Measurements from ENCODE around the gene CSNK1A1.
"Not testable (repeated sequence)": the region's sequence is repeated elsewhere in the genome, so short reads cannot be mapped to it uniquely, and the experiment has no call there.

The CSNK1A1 gene

DNA sequence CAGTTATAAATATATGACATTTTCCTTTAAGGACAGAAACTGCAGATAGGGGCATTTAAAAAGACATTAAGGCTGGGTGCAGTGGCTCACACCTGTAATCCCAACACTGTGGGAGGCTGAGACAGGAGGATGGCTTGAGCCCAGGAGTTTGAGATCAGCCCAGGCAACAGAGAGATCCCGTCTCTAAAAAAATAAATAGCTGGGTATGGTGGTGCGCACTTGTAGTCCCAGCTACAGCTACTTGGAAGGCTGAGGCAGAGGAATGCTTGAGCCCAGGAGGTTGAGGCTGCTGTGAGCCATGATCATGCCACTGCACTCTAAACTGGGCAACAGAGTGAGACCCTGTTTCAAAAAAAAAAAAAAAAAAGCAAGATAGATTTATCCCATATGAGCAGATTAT, 63.6 kb downstream of the CSNK1A1 start:
- no peak for DNase-seq

DNA sequence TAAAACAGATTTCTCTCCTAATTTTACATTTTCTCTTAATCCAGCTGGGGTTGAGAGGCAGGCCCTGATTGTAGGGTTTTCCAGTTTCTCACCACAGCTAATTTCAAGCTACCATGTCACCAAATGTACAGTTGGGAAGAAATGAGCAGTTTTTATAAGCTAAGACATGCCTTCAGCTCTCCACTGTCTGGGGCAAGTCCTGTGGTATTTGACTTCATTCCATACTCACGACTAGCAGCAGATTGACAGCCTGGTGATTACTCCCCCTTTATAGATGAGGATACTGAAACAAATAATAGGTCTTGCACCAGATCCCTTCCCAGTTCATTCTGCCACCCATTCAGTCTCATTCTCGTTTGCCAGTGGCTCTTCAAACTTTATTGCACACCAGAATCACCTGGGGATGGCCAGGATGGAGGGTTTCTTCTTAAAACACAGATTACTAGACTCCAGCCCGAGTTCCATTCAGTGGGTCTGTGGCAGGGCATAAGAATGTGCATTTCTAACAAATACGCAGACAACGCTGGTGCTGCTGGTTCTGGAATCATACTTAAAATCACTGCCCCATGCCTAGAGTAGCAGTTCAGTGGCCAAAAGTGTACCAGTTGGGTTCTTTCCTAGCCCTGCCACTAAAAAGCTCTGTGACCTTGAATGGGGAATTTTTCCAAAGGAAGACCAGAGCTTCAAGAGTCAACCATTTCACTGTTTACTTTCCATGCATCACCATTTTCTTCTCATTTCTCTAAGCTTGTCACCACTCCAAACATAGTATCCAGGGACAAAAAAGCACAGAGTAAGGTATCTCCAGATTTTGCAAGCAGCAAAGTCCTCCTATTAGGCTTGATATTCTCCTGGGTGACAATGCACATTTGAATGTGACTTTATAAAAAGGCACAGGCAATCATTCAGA, 64.3 kb downstream of the CSNK1A1 start:
- DNase-seq, result no peak

DNA sequence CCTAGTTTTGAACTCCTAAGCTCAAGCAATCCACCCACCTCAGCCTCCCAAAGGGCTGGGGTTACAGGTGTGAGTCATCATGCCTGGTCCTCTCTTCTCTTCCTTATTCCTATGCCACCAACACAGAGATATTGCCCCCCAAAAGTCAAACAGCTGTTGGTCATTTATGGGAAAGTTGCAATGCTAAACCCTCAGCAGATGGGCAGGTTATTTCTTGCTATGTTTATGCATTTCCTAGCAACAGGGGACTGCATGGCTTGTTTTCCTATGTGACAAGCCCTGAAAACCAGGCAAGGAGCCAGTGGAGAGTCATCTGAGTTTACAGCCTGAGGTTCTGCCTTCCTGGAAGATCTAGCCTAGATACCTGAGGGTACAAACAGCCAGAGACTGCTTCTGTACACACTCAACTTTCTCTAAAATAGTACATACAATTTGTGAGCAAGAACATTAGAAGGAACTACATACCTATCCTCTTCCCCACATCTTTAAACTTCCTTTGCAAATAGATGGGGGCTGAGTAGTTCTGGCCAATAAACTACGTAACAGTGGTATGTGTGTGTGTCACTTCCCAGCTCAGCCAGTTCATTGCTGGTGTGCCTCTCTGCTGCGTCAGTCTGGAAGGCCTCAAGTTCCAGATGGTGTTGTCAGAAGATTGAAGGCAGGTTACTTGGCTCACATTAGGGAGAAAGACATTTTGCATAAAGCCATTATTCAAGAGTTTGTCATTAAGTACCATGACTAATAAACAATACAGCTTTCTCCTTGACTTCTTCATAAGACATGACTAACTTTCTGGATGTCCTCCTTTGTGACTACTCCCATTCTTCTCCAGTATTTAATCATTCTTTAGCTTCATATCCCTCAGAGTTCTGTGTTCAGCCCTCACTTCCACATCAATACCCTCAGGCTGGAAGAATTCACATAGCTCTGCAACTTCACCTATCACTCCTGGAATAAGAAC, 65.3 kb downstream of the CSNK1A1 start:
- no peak for DNase-seq

DNA sequence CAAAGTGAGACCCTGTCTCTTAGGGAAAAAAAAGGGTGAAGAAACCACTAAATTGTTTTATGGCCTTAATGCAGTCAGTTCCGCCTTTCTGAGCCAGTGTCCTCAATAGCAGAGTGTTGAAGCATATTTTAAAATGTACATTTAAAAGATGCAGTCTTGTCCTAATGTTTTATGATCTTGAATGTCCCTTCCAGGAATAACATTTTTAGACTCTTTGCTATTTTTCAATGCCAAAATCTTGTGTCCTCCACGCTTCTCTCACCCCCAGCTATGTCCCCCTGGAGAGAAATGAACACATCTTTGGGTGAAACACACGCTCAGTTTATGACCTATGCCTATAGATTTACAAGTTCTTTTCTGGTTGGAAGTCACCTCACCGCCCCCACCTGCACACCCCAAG, 69.8 kb downstream of the CSNK1A1 start:
- no peak for DNase-seq

DNA sequence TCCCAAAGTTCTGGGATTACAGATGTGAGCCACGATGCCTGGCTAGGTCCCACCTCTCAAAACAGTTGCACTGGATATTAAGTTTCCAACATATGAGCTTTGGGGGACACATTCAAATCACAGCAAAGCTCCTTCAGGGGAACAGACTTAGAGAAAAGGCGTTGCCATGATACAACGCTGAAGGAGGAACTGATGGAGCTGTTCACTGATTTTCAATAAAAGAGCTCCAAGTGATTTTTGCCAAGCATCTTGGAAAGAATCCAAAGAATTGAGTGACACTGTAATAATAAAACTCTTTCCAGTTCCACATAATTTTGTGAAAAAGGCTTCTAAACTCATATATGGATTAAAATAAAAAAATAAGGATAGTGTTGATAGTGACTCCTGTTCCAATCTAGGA, 72.5 kb downstream of the CSNK1A1 start:
- DNase-seq, result no peak

DNA sequence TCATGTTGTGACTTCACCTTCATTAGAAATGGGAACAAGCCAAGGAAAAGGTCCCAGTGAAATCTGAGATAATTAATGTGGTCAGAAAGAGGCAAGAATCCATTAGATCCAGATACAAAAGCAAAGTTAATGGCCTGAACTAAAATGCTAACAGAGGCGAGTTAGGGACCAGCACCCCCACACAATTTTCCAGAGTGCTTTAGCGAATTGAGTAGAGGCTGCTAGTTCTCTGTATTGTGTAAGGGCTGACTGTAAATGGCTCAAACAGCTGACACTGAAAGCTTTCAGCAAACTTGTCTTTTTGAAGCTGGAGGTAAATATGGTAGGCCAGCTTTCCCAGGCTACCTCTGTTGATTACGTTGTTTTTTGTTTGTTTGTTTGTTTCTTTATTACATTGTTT, 75.5 kb downstream of the CSNK1A1 start:
- no peak for DNase-seq

DNA sequence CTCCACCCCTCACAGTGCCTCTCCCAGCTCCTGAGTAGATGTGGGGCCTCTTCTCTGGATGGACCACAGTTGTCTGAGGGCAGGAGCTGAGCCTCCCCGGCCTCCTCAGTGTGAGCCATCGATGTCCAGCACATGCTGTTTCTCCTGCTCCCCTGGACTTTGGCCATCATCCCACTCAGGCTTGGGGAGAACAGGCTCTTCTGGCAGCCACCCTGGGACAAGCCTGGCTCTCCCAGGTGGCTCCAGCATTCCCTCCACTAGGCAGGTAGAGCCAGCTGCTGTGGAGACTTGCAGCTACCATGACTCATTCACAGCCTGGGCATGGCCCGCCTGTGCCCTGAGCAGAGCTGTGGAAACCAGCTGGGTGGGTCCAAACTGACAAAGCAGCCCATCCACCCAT, 77.0 kb downstream of the CSNK1A1 start:
- no peak for DNase-seq

DNA sequence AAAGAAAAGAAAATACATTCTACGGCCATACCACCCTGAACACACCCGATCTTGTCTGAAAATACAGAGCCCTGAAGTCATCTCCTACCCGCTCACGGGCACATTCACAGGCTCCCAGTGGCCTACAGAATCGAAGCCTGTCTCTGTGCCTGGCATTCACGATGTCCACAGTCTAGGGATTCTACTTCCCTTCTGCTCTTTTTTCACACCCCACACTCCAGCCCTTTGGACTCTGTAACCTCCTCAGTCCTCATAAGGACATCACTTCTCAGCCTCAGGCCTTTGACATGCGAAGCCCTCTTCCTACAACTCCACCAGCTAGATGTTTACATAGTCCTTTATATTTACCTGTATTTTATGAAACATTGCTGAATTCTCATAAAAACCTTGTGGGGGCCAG, 77.8 kb downstream of the CSNK1A1 start:
- DNase-seq, result no peak

DNA sequence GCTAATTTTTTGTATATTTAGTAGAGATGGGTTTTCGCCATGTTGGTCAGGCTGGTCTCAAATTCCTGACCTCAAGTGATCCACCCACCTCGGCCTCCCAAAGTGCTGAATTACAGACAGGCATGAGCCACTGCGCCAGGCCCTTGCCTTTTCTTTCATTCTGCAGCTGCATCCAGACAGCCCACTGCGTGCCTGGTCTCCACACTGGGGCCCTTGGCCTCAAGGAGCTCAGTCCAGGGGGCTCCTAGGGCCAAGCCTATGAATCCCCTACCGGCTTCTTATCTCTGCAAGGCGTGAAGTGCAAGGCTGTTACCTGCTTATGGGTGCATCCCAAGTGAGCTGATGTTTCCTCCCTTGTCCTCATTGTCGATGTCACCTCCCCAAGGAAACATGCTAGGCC, 78.8 kb downstream of the CSNK1A1 start:
- DNase-seq, result no peak

DNA sequence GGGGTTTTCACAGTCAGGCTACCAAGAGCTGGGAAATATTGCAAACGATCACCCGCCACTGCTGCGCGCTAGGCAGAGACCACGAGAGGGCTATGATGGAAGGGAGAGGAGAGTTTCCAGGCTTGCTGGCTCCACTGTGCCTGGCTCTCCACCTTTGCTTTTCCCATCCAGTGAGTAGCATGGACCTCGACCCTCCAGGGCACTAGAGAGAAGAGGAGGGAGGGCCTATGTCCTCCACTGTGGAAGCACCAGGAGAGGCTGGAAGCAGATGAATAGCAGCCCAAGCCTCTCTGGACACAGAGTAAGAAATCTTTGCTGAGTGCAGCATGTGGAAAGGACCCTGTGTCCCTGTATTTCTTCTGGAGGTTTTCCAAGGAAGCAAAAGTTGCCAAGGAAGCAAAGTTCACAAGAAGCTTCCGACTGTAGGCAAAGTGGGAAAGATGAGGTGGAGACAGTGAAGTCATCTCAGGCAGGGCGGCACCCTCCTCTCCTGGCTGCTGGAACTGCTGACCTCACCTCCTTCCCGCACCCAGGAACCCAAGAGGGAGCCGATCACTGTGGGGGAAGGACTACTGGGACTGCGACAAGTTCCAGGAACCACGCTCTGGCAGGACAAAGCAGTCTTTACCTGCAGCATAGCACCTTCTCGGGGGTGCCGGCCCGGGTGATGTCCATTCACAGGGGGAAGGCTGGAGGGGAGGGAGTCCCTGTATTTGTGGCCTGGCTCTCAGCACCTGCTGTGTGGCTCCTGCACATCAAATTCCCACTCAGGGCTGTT, 79.6 kb downstream of the CSNK1A1 start:
- DNase-seq, result no peak

DNA sequence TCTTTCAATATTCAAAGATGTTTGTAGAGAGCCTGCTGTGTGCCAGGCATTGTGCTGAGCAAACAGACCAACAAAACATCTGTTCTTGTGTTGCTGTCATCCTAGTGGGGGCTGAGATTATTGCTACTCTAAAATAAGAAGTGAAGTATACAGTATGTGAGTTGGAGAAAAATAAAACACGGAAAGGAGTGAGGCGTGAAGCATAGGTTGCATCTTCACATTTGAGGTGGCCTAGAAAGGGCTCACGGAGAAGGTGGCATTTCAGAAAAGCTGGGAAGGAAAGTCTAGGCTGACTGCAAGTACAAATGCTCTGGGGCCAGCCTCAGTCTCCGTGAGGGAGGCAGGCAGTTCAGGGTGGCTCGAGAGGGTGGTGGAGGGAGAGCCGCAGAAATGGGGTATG, 80.3 kb downstream of the CSNK1A1 start:
- no peak for DNase-seq

DNA sequence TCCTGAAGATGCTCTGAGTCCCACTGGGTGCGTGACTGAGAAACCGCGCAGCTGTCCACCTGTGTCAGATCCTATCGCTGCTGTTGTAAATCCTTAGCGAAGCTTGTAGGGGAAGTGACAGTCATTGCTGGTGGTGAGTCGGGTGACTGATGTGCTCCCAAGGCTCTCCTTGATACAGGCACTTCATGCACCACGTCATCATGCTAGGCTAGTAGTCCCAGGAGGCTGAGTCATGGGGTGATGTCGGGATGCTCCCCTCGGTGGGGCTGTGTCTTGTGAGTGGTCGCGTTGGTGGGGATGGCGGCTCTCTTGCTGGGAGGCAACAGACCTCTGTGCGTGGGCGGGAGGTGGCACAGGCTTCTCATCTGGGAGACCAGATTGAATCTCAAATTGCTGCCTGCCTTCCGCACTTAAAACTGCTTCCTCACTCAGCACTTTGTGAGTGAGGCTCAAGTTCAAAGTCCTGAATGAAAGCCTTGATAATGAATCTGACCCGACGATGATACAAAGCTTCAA, 84.7 kb downstream of the CSNK1A1 start:
- DNase-seq, result no peak

DNA sequence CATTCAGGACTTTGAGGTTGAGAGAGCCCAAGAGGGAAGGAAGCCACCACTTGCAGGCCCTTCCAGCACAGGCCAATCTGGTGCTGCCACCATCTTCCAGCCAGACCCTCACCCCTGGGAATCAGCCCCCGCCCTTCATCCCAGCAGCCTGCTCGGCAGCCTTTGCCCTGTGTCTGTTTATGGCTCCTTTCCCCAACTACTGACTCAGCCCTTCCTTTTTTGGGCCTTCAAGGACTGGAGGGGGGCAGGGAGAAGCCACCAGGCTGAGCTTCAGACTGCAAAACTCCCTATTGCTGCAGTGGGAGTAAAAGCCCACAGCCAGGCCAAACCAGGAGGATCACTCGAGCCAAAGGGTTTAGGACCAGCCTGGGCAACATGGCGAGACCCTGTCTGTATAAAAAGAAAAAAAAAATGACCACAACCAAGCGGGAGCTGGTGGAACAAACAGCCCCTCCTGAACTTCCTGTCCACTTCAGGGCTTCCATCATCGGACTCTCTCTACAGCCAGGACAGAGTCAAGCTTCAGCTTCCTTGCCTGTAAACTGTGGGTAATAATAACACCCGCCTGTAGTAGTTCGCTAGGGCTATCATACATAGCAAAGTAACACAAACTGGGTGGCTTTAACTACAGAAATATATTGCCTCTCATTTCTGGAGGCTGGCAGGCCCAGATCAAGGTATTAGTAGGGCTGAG, 86.3 kb downstream of the CSNK1A1 start:
- no peak for DNase-seq

DNA sequence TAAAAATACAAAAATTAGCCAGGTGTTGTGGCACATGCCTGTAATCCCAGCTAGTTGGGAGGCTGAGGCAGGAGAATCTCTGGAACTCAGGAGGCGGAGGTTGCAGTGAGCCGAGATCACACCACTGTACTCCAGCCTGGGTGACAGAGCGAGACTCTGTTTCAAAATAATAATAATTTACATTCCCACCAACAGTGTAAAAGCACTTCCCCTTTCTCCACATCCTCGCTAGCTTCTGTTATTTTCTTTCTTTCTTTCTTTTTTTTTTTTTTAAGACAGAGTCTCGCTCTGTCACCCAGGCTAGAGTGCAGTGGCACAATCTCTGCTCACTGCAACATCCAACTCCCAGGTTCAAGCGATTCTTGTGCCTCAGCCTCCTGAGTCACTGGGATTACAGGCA, 89.3 kb downstream of the CSNK1A1 start:
- DNase-seq, result not testable (repeated sequence)

DNA sequence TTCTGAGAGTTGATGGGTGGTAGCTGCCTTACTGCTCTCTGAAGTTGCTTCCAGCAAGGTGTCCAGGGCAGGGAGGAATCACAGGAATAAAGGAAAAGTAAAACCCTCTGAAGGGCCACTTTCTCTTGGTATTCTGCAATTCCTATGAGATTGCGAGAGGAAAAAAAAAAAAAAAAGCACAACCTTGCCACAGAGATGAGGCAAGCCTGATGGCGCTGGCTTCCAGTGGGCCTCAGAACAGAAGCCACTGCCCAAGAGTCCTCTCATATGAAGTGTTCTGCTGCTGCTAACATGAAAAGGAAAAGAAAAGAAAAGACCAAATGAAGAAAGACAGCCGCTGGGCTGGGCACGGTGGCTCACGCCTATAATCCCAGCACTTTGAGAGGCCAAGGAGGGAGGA, 91.3 kb downstream of the CSNK1A1 start:
- DNase-seq, result no peak

DNA sequence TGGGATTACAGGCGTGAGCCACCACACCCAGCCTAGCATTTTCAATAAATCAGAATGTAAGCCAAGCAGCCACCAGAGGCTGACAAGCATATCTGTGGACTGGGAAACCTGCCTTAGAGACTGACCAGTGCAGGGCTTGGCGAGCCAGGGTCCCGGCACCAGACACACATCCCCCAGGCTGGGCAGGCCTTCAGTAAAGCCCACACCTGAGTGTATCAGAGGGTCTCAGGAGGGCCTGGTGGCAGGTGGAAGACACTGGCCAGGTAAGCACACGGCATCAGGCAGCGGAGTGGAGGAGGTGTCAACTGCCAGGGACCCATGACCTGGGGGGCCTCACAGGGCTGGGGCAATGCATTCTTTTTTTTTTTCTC, 93.9 kb downstream of the CSNK1A1 start:
- DNase-seq, result no peak

DNA sequence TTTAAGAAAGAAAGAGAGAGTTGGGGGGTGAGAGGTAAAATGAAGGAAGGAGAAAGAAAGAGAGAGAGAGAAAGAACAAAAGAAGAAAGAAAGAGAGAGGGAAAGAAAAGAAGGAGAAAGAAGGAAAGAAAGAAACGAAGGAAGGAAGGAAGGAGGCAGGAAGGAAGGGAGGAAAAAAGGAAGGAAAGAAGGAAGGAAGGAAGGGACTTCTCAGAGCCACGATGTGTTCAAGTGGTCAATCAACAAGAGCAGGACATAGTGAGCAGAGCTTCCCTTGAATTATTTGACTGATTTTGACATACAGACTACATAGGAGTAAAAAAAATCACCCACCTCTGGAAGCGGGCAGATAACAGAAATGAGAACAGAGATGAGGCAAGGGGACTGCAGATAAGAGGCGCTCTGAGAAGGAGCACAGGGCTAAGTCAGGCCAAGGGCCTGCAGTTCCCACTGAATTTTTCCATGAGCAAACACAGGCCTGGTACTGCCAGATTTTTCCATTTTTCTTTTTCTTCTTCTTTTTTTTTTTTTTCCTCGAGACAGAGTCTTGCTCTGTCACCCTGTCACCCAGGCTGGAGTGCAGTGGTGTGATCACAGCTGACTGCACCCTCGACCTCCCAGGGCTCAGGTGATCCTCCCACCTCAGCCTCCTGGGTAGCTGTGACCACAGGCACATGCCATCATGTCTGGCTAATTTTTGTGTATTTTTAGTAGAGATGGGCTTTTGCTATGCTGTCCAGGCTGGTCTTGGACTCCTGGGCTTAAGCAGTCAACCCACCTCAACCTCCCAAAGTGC, 94.4 kb downstream of the CSNK1A1 start:
- no peak for DNase-seq

DNA sequence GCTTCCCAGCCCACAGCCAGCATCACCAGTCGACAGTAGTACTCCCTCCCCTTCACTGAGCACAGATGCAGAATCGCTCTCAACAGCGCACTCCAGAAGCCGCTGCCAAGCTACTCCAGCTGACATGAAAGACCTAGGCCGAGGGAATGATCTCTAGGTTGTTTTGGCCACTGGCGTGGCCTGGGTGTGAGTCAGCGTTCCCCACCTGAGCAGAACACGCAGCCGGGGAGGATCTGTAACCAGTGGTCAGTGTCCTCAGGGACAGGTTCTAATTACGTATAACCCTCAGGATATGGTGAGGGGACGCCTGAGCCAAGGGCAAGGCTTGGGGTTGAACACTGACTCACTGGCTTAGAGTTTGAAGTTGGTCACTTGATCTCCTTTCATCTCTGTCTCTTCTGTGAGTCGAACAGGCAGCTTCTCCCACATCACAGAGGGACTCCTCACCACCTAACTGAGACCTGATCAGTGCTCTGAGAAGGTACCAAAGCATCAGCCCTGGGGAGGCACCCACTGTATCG, 95.3 kb downstream of the CSNK1A1 start:
- no peak for DNase-seq

DNA sequence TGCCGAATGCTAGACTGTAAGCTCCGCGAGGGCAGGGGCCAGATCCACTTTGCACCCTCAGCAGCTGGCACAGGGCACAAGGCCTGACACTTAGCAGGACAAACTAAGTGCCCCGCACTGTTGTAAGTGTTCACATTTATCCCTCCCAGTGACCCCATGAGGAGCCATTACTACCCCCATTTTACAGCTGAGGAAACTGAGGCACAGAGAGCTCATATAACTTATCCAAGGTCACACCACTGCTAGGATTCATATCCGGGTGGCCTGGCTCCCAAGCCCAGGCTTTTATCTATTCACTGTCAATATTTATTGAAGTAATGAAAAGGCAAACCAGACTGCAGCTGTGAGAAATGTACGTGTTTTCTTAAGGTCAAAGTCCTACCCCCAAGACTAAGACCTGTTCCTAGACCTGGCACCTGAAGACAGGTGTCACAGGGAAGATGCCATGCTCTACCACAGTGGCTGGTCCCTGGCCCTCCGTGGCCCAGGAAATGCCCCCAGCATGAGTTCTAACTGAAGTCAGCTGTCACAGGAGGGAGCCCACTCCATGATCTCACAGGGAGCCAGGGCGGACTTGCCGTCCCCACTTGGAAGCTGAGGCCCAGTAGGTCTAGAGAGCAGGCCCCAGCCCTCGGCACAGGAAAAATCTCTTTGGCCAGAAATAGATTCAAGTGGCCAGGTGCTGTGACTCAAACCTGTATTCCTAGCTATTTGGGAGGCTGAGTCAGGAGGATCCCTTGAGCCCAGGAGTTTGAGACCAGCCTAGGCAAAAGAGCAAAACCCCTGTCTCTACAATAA, 97.4 kb downstream of the CSNK1A1 start:
- DNase-seq, result no peak

Measured in NCI-H187 treated with DMSO at 0.1 percent for 48 hours (cell line).